Cortex of kidney (tissue), 1 donor: ENCODE results near the gene CYTH3.
"Not testable (repeated sequence)": the region's sequence is repeated elsewhere in the genome, so short reads cannot be mapped to it uniquely, and the experiment has no call there.

Experiments used
- DNase-seq: peaks from one replicate; lab custom pipeline; 2025; lab: John Stamatoyannopoulos, UW

CYTH3 gene

GRCh38 chr7:6151527-6151926 lies 120.9 kb downstream of the CYTH3 start:
- DNase-seq: not testable (repeated sequence)

GRCh38 chr7:6149996-6150395 lies 122.4 kb downstream of the CYTH3 start:
- DNase-seq: no peak

GRCh38 chr7:6148724-6149360 lies 123.6 kb downstream of the CYTH3 start:
- DNase-seq: no peak

- no peak for DNase-seq
Observed at GRCh38 chr7:6147627-6148026, 124.8 kb downstream of the CYTH3 start.

- no peak for DNase-seq
Observed at GRCh38 chr7:6146666-6147065, 125.8 kb downstream of the CYTH3 start.

- no peak for DNase-seq
Observed at GRCh38 chr7:6143997-6144396, 128.4 kb downstream of the CYTH3 start.

- no peak for DNase-seq
Observed at GRCh38 chr7:6142871-6143380, 129.5 kb downstream of the CYTH3 start.

- no peak for DNase-seq
Observed at GRCh38 chr7:6139189-6139996, 133.0 kb downstream of the CYTH3 start.

GRCh38 chr7:6136475-6136874 lies 135.9 kb downstream of the CYTH3 start:
- DNase-seq: no peak

GRCh38 chr7:6133249-6133648 lies 139.2 kb downstream of the CYTH3 start:
- DNase-seq: no peak

- DNase-seq: no peak
Observed at GRCh38 chr7:6130007-6130587, 142.3 kb downstream of the CYTH3 start.

GRCh38 chr7:6128205-6128604 lies 144.2 kb downstream of the CYTH3 start:
- no peak for DNase-seq

GRCh38 chr7:6127110-6127490 lies 145.3 kb downstream of the CYTH3 start:
- DNase-seq: no peak

- DNase-seq: no peak
Observed at GRCh38 chr7:6123843-6124242, 148.6 kb downstream of the CYTH3 start.

- no peak for DNase-seq
Observed at GRCh38 chr7:6121141-6121540, 151.3 kb downstream of the CYTH3 start.

- no peak for DNase-seq
Observed at GRCh38 chr7:6117533-6117932, 154.9 kb downstream of the CYTH3 start.

- no peak for DNase-seq
Observed at GRCh38 chr7:6116211-6116610, 156.2 kb downstream of the CYTH3 start.
